Natural killer cell (primary cell): ENCODE measurements around the gene RNF2. TPM values are rescaled to one million over a fixed set of nuclear protein-coding genes. Genes with fewer than 3 reads are reported as not detected.

Experiments
- ATAC-seq, 3 donors: fragments of 150-1000 bp in 2 of 3; fragments of 200-7000 bp in 1 of 3; cut with Tn5 transposase; 1 replicate in 1 of 3; 2 replicates in 2 of 3; pipeline ENCODE4 v1.10.0; 2021; ENCODE audit warnings: mild to moderate bottlenecking in 2 of 3, moderate library complexity in 2 of 3
- DNase-seq, 2 donors: peaks; one replicate each; pipeline versions ENCODE4 v3.0.0 to v3.0.0-alpha.2; 2013 to 2021; ENCODE audit warnings: mixed read lengths in 1 of 2
- H3K27ac ChIP-seq: one replicate; pipeline ENCODE4 v1.5.1; 2013; ENCODE audit warnings: mild to moderate bottlenecking, low read length
- H3K27me3 ChIP-seq: one replicate; pipeline ENCODE4 v1.6.1; 2013; ENCODE audit warnings: low read length; ENCODE audit not compliant: control insufficient read depth, insufficient read depth
- H3K36me3 ChIP-seq: one replicate; pipeline ENCODE4 v1.6.1; 2013; ENCODE audit warnings: low read length; ENCODE audit not compliant: control insufficient read depth, insufficient read depth
- H3K4me1 ChIP-seq: one replicate; pipeline ENCODE4 v1.6.1; 2013; ENCODE audit warnings: low read length; ENCODE audit not compliant: control insufficient read depth, insufficient read depth
- H3K4me3 ChIP-seq: one replicate; pipeline ENCODE4 v1.5.1; 2013; ENCODE audit warnings: low read length
- H3K9me3 ChIP-seq: one replicate; pipeline ENCODE4 v1.6.1; 2013; ENCODE audit warnings: low read length; ENCODE audit not compliant: control insufficient read depth, insufficient read depth
- H3K27ac Mint-ChIP-seq, 2 donors: one replicate each; pipeline ENCODE4 v1.8.0; 2022; ENCODE audit warnings: mild to moderate bottlenecking in 2 of 2, mixed read lengths in 2 of 2, moderate library complexity in 1 of 2
- H3K27me3 Mint-ChIP-seq, 2 donors: one replicate each; pipeline ENCODE4 v1.8.0; 2022; ENCODE audit warnings: low read depth in 2 of 2, mixed read lengths in 2 of 2
- H3K36me3 Mint-ChIP-seq: one replicate; pipeline ENCODE4 v1.8.0; 2022; ENCODE audit warnings: mixed read lengths
- H3K4me1 Mint-ChIP-seq, 2 donors: one replicate each; pipeline ENCODE4 v1.8.0; 2022; ENCODE audit warnings: mixed read lengths in 2 of 2
- H3K4me3 Mint-ChIP-seq: one replicate; pipeline ENCODE4 v1.8.0; 2022; ENCODE audit warnings: mild to moderate bottlenecking, moderate library complexity, mixed read lengths
- H3K9me3 Mint-ChIP-seq, 2 donors: one replicate each; pipeline ENCODE4 v1.8.0; 2022; ENCODE audit warnings: mixed read lengths in 2 of 2
- CTCF ChIP-seq: fragments of 200-600 bp; IDR thresholded peaks from one replicate; pipeline ENCODE4 v1.8.0; 2022; ENCODE audit warnings: antibody characterized with exemption
- WGBS: methylation state at CpG from one replicate; pipeline ENCODE4 v1.1.7; 2013; ENCODE audit warnings: missing lambda C conversion rate; ENCODE audit not compliant: insufficient coverage; 5-methylcytosine and 5-hydroxymethylcytosine counted together
- intact Hi-C: fragments of 100-400 bp; cut with micrococcal nuclease; formaldehyde crosslinking; loops from one replicate; pipeline ENCODE4 v1.14.2; 2022
- total RNA-seq, 4 donors: library from RNA; stranded (reverse); fragments of 120-200 nt in 1 of 4; gene quantifications; one replicate each; pipeline versions ENCODE4 v1.2.3 to v1.2.4, GENCODE V29; 2013 to 2022

The RNF2 gene
- total RNA-seq, 3 donors from 2014 or later (not counting 1 experiment from before 2014, with no cell fraction given): 14.0 to 21.9 (median 19.5) TPM

- Histone ChIP-seq H3K4me1 (peaks cover 4% of the 10 kb centered on the region), H3K36me3 (no peaks in the 10 kb centered on the region), H3K4me3 (no peak overlapping the region), H3K27ac (no peak overlapping the region), H3K9me3 (no peaks in the 10 kb centered on the region), H3K27me3 (no peaks in the 10 kb centered on the region)
- intact Hi-C loops: no loop called here
- DNase-seq: no peak
- ATAC-seq: no peak
- WGBS: 38% methylated on average over 1 of the region's 2 CpGs
- Mint-ChIP-seq H3K27me3 (no peaks in the 10 kb centered on the region), H3K9me3 (no peaks in the 10 kb centered on the region), H3K4me1 (peaks cover 52 to 61% of the 10 kb centered on the region in 2 donors), H3K36me3 (no peaks in the 10 kb centered on the region), H3K4me3 (no peak overlapping the region), H3K27ac (peak overlapping the region in 1 of 2 donors; percentile 39)
- TF ChIP-seq CTCF: no peak
Observed at GRCh38 chr1:185058110-185058509, 12.8 kb downstream of the RNF2 start.

- 88% methylated on average over 2 of the region's 2 CpGs for WGBS
- Mint-ChIP-seq H3K27ac (no peak overlapping the region), H3K9me3 (no peaks in the 10 kb centered on the region), H3K27me3 (no peaks in the 10 kb centered on the region), H3K4me1 (peaks cover 48 to 60% of the 10 kb centered on the region in 2 donors), H3K36me3 (no peaks in the 10 kb centered on the region), H3K4me3 (no peak overlapping the region)
- H3K4me3 ChIP-seq: no peak overlapping the region
- intact Hi-C loops: no loop called here
- H3K27ac ChIP-seq: no peak overlapping the region
- no peaks in the 10 kb centered on the region for H3K27me3 ChIP-seq
- H3K9me3 ChIP-seq: no peaks in the 10 kb centered on the region
- DNase-seq: no peak
- no peaks in the 10 kb centered on the region for H3K36me3 ChIP-seq
- no peak for ATAC-seq
- H3K4me1 ChIP-seq: peaks cover 4% of the 10 kb centered on the region
- no peak for TF ChIP-seq CTCF
Observed at GRCh38 chr1:185058876-185059275, 13.5 kb downstream of the RNF2 start.

- Histone ChIP-seq H3K27me3 (no peaks in the 10 kb centered on the region), H3K4me3 (no peak overlapping the region), H3K9me3 (no peaks in the 10 kb centered on the region), H3K36me3 (no peaks in the 10 kb centered on the region), H3K4me1 (peaks cover 4% of the 10 kb centered on the region), H3K27ac (no peak overlapping the region)
- Mint-ChIP-seq H3K4me3 (no peak overlapping the region), H3K36me3 (no peaks in the 10 kb centered on the region), H3K9me3 (no peaks in the 10 kb centered on the region), H3K27me3 (no peaks in the 10 kb centered on the region), H3K27ac (peak overlapping the region in 1 of 2 donors; percentile 47), H3K4me1 (peaks cover 46 to 61% of the 10 kb centered on the region in 2 donors)
- 96% methylated on average over 2 of the region's 2 CpGs for WGBS
- DNase-seq (no peak), ATAC-seq (no peak)
- no peak for TF ChIP-seq CTCF
- intact Hi-C loops: no loop called here
Observed at GRCh38 chr1:185059950-185060571, 14.7 kb downstream of the RNF2 start.
